ENCODE measurements around the gene WNT2B.

DNA sequence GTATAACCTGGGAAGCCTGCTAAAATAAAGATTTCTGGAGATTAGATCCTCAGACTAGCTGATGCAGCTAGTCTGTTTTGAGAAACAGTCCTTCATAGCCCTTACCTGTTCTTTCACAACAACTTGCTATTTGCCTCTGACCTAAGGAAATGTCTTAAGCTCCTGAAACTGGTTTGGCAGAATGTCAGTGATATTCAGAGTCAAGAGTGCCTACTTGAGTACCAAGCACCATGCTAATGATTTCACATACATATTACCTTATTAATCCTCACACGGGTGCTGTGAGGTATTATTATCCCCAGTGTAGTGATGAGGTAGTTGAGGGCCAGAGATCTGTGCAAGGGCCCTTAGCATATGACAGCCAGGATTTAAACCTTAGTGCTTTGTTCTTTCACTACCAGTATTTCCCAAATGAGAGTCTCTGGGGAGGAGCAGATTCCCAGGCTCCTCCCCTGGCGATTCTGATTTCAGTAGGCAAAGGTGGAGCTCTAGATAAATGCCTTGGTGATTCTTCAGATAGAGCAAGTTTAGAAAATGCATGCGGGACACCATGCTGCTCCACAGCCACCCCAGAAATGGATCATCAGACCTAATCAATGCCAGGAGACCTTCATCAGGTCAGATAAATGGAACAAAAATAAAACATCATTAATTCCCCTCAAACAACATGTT lies 47.4 kb upstream of the WNT2B start:
- TF ChIP-seq, protein P1, sequence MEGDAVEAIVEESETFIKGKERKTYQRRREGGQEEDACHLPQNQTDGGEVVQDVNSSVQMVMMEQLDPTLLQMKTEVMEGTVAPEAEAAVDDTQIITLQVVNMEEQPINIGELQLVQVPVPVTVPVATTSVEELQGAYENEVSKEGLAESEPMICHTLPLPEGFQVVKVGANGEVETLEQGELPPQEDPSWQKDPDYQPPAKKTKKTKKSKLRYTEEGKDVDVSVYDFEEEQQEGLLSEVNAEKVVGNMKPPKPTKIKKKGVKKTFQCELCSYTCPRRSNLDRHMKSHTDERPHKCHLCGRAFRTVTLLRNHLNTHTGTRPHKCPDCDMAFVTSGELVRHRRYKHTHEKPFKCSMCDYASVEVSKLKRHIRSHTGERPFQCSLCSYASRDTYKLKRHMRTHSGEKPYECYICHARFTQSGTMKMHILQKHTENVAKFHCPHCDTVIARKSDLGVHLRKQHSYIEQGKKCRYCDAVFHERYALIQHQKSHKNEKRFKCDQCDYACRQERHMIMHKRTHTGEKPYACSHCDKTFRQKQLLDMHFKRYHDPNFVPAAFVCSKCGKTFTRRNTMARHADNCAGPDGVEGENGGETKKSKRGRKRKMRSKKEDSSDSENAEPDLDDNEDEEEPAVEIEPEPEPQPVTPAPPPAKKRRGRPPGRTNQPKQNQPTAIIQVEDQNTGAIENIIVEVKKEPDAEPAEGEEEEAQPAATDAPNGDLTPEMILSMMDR (IDR thresholded peaks at IDR 0.05): no peak
- TF ChIP-seq, protein P2, sequence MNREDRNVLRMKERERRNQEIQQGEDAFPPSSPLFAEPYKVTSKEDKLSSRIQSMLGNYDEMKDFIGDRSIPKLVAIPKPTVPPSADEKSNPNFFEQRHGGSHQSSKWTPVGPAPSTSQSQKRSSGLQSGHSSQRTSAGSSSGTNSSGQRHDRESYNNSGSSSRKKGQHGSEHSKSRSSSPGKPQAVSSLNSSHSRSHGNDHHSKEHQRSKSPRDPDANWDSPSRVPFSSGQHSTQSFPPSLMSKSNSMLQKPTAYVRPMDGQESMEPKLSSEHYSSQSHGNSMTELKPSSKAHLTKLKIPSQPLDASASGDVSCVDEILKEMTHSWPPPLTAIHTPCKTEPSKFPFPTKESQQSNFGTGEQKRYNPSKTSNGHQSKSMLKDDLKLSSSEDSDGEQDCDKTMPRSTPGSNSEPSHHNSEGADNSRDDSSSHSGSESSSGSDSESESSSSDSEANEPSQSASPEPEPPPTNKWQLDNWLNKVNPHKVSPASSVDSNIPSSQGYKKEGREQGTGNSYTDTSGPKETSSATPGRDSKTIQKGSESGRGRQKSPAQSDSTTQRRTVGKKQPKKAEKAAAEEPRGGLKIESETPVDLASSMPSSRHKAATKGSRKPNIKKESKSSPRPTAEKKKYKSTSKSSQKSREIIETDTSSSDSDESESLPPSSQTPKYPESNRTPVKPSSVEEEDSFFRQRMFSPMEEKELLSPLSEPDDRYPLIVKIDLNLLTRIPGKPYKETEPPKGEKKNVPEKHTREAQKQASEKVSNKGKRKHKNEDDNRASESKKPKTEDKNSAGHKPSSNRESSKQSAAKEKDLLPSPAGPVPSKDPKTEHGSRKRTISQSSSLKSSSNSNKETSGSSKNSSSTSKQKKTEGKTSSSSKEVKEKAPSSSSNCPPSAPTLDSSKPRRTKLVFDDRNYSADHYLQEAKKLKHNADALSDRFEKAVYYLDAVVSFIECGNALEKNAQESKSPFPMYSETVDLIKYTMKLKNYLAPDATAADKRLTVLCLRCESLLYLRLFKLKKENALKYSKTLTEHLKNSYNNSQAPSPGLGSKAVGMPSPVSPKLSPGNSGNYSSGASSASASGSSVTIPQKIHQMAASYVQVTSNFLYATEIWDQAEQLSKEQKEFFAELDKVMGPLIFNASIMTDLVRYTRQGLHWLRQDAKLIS (CRISPR knock-in tag; IDR thresholded peaks at IDR 0.05; ENCODE audit: borderline replicate concordance): no peak
- TF ChIP-seq, protein P3, sequence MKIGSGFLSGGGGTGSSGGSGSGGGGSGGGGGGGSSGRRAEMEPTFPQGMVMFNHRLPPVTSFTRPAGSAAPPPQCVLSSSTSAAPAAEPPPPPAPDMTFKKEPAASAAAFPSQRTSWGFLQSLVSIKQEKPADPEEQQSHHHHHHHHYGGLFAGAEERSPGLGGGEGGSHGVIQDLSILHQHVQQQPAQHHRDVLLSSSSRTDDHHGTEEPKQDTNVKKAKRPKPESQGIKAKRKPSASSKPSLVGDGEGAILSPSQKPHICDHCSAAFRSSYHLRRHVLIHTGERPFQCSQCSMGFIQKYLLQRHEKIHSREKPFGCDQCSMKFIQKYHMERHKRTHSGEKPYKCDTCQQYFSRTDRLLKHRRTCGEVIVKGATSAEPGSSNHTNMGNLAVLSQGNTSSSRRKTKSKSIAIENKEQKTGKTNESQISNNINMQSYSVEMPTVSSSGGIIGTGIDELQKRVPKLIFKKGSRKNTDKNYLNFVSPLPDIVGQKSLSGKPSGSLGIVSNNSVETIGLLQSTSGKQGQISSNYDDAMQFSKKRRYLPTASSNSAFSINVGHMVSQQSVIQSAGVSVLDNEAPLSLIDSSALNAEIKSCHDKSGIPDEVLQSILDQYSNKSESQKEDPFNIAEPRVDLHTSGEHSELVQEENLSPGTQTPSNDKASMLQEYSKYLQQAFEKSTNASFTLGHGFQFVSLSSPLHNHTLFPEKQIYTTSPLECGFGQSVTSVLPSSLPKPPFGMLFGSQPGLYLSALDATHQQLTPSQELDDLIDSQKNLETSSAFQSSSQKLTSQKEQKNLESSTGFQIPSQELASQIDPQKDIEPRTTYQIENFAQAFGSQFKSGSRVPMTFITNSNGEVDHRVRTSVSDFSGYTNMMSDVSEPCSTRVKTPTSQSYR (CRISPR knock-in tag; IDR thresholded peaks at IDR 0.05): no peak
- TF ChIP-seq, protein P4, sequence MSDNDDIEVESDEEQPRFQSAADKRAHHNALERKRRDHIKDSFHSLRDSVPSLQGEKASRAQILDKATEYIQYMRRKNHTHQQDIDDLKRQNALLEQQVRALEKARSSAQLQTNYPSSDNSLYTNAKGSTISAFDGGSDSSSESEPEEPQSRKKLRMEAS (CRISPR knock-in tag; IDR thresholded peaks at IDR 0.05): no peak
- TF ChIP-seq, protein P5, sequence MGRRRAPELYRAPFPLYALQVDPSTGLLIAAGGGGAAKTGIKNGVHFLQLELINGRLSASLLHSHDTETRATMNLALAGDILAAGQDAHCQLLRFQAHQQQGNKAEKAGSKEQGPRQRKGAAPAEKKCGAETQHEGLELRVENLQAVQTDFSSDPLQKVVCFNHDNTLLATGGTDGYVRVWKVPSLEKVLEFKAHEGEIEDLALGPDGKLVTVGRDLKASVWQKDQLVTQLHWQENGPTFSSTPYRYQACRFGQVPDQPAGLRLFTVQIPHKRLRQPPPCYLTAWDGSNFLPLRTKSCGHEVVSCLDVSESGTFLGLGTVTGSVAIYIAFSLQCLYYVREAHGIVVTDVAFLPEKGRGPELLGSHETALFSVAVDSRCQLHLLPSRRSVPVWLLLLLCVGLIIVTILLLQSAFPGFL (CRISPR knock-in tag; IDR thresholded peaks at IDR 0.05; ENCODE audit: borderline replicate concordance): no peak

Measured in WTC11 (cell line).